GM19395 (cell line): ENCODE data around the gene CYP4B1.
"Not testable (repeated sequence)": the region's sequence is repeated elsewhere in the genome, so short reads cannot be mapped to it uniquely, and the experiment has no call there.

Source experiments
- ATAC-seq: cut with Tn5 transposase; IDR thresholded peaks from one replicate; pipeline ENCODE4 v1.9.1; 2021; ENCODE audit warnings: mild to moderate bottlenecking, moderate library complexity; ENCODE audit not compliant: unreplicated experiment

CYP4B1 gene

DNA sequence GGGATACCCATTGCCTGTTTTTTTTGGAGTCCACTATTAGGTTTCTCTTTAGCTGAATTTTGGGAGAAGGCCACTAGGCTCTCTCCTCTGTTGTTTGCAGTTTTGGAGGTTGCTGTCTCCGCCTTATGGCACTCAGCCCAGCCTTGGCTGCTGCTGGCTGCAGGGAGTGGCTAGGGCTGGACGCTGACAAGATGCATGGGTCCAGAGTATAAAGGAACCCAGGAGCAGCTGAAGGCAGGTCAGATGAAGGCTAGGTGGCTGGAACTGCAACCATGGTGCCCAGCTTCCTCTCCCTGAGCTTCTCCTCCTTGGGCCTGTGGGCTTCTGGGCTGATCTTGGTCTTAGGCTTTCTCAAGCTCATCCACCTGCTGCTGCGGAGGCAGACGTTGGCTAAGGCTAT, at the start of gene CYP4B1:
Gene CYP4B1 (plus strand): TSS at position 237 of the 400 bp plus-strand sequence. CDS start 36 bp downstream, at position 273.
- no peak for ATAC-seq

DNA sequence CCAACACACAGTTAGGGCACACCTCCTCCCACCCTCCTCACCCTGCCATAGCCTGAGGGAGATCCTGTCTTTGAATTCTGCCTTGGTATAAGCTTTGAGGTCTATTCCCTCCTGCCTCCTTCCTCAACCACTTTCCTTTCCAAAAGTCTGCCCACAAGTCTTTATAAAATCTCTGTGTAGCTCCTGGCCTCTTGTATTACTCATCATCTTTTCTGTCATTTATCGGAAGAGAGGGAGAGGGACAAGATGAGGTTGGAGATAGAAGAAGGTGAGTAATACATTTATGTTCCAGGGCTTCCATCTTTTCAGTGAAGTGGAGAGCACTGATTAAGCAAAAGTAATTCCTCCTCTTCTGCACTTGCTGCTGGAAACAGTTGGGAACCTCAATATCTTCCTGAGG, 49.4 kb upstream of the CYP4B1 start:
- no peak for ATAC-seq

DNA sequence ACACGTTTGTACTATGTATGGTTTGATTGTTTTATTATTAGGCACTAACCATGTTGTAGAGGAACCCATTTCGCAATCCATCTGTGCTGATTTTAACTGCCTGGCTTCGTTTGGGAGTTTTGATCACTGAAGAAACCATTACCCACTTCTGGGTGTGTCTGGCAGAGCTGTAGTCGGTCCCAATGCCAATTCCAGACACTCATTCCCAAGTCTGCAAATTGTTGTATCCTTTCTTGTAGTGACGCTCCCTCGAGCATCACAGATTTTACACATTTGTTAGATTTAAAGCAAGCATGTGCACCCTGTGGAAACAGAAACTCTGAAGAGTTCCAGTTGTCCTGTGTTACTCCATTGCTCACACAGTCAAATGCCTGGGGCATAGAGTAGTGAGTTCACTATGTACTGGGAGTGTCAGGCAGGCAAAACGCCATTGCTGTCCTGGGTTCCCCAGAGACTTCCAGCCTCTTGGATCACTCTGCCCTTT, 48.9 kb upstream of the CYP4B1 start:
- ATAC-seq, result no peak

DNA sequence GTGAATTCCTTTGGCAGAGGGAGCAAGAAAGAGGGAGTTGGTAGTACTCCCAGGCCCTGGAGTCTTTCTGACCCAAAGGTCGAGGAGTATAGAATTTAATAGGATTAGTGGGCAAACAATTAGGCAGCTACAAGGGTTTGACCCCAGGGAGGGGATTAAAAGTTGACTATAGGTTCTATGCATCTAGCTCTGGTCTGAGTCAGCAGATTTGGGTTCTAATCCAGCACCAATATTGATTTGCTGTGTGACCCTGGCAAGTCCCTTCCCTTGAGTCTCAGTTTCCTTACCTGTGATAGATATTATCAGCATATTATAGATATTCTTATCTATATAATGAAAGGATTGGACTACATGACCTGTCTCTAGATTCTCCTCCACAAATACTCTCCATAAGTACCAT, 44.9 kb upstream of the CYP4B1 start:
- ATAC-seq, result no peak

DNA sequence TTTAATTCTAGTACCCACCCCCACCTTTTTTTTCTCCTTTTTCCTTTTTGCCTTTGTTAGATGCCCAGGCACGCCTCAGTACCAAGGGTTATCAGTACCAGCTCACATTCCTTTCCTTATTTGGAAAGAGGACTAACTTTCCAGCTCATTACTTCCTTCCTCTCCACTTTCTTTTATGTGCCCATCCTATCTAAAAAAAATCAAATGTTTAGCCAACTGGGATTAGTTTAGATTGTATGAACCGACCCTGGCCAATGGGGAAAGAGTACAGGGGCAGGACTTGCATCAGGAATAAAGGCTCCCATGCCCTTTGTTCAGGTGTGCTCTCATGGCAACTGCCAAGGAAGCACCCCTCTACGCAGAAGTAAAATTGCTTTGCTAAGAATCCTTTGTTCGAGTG, 44.1 kb upstream of the CYP4B1 start:
- not testable (repeated sequence) for ATAC-seq

DNA sequence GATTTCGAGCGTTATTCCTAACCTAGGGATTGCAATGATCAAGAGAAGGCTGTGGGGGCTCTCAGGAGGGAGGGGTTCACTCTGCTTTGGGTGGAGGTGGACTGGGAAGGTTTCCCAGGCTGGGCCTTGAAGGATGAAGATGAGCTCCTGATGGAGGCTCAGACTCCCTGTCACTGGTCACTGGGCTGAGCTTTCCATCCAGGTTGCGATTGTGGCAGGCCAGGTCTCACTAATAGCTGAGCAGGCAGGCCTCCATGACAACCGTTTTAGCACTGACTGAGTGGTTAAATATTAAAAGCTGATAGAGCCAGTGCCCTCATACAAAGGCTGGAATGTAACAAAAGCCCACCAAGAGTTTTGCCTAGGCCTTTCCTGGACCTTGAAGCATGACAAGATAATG, 43.7 kb upstream of the CYP4B1 start:
- ATAC-seq, result no peak

DNA sequence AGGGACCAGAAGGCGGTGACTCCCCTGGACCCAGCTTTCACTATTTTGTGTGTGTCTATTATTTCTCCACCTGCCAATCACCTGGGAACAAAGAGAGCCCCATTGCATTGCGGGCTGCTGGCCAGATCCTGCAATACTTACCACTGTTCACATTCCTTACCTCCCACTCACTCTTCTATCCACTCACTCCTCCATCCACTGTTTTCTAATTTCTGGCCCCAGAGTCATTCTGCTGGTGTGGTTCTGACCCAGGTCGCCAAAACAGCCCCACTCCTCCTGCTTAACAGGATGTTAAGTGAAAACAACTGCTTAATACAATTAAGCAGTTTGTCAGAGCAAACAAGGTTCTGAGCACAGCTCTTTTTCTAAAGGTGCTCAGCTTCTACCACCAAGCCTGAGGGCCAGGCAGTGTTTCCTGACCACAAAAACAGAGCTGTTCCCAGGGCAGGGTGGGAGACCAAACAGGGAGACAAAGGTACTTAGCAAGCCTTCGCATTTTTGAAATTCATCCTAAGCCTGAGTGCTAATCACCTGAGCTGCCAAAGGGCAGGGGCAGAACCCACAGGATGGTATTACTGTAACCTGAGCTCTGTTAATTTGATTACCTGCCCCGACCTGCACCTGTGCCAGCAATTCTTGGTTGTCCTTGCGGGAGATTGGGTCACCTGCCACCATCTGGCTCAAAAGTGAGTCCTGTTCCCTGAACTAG, 41.4 kb upstream of the CYP4B1 start:
- no peak for ATAC-seq

DNA sequence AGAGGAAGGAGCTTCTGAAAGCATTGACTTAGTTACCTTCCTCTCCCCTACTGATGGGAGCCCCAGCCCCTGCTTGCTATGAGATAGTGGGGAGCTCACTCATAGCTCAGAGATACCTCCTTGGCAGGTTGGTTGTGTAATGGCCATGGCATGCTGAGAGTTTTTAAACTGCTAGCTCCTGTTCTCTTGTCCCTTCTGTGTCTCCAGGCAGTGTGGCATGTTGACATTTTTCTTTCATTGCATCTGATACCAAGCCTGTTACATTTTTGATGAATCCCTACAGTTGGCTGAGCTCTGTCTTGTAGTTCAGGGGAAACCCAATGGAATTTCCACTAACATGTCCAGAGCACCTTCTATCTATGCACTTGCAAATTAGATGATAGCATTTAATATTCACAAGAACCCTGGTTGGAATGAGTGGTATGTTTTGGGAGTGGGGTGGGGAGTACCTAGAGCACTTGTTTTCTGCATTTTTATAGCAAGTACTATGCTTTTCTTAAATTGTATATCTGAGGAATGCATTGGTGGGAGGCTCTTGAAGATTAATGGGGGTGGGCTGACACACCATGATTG, 40.8 kb upstream of the CYP4B1 start:
- ATAC-seq, result no peak

DNA sequence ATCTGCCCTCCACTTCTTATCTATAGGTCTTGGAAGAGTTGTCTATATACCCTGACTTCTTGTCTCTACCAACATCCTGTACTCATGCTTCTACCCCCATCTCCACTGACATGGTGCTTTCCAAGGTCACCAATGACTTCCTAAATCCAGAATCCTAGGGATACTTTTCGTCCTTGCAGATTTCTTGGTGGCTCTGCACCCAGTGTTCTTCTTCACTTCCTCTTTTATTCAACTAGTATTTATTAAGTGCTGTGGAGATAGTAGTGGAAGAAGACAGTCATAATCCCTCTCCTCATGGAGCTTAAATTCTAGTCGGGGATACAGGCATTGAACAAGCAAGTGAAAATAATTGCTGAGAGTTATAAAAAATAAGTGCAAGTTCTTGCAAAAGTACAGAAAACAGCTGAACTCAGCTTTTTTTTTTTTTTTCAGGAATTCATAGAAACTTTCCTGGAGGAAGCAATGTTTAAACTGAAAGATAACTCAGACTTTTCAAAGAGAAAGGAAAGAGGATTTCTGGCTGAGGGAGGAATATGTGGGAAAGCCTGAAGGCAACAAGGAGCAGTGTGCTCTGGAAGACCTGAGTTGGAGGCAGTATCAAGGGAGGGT, 38.2 kb upstream of the CYP4B1 start:
- ATAC-seq, result no peak

DNA sequence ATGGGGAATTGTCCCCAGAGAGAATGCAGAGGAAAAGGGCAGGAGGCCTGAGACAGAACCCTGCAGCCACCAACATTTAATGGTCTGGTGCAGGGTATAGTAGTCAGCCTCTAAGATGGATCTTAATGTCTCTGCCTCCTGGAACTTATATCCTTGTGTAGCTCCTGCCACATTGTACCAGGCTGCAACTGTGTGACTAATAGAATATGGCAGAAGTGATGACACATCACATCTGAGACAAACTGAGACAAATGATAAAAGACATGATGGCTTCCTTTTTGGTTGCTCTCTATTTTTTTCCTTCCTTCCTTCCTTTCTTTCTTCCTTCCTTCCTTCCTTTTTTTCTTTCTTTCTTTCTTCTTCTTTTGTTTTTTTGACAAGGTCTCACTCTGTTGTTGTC, 37.1 kb upstream of the CYP4B1 start:
- no peak for ATAC-seq

DNA sequence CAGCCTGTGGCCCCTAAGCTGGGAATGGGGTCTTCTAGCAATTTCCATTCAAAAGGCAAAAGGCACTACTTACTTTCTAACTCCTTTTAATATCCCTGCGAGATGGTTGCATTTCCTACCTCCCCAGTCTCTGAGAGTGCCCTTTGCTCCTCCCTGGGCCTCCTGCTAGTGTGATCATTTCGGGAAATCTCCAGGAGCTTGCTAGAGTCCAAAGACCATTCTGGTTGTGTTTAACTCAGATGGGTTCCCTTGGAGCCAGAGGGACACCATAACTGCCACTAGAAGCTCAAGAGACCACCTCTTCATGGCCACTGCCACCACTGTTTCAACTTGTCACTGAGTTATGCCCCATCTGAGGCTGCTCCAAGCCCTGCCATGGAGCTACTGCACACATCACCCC, 34.4 kb upstream of the CYP4B1 start:
- no peak for ATAC-seq

DNA sequence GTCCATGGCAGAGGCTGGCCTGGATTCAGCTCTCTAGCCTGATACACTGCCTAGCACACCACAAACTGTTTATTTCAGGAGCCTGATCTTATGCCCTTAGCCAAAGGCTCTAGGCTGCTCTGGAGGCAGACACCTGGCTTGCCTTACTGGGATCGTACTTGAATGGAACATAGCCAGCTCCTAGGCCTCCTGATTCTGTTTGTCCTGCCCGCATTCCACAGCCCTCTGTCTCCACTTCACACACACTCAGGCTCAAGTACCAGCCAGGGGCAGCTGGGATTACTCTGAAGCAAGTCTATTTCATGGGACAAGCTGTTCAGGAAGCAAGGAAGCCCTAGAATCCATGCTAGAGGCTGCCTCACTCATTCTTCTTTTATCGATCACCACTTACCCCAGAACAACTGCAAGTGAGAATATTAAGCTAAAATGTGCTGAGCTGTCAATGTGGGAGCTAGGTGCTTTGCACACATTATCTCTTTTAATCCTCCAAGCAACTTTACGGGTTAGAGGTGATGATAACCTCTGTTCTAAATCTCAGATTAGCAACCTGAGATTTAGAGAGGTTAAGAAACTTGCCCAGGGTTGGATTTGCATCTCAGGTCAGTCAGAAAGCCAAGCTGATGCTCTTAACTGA, 31.1 kb upstream of the CYP4B1 start:
- ATAC-seq, result no peak

DNA sequence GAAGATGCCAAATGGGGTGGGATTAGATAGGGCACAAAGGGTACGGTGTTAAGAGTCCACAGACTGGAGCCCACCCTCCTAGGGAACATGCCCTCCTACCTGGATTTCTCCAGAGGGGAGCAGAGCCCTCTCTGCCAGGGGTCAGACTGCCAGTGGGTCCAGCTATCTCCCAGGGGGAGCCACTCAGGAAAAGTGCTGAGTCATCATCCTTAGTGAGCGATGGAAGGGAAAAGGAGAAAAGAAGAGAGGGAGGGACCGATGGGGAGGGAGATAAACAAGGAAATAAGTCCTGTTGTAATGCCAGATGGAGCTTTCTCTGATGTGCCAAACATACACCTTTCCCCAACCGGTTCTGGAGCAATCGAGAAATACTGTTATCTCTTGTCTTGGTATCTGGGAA, 30.4 kb upstream of the CYP4B1 start:
- ATAC-seq, result no peak

DNA sequence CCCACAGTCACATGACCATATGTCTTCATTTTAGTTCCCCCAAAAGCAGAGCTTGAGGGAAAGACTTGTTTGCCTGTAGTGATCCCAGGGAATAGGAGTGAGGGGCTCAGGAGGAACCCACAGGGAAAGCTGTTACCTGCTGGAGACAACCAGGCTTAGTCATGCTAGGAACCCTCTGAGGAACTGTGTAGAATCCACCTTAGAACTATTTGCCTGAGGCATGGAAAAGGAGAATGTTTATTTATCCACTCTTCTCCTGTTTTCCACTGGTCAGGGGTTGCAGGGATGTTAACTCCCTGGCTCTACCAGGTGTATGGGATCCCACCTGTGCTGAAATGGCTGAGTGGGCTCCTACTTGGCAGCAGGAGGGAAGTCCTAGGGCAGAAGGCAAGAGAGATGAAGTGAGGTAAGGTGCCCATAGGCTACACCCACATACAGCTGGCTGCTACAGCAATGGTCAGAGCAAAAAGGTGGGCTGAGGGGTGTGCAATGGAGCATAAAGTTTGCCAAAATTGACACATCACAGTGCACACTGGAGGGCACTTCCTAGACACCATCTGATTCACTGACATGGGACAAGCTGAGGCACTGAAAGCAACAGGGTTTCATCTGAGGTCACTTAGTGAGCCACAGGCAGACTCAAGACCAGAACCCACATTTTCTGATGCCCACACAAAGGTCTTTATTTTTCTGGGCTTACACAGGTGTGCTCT, 29.7 kb upstream of the CYP4B1 start:
- ATAC-seq, result no peak

DNA sequence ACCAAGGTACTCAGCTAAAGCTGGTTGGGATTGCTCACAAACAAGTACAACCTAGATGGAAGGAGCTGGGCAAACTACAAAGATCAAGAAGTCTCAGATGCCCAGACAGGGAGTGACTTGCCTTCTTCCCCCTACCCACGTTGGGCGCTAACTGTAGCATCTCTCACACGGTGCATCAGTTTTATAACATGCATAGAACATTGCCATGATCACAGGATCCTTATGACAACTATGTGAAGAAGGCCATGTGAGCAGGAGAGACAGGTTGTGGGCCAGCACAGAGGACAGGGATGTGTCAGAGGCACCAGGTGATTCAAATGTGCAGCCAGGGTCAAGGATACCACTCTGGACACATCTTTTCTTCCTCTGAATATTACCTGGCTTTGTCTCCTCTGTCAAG, 28.3 kb upstream of the CYP4B1 start:
- no peak for ATAC-seq

DNA sequence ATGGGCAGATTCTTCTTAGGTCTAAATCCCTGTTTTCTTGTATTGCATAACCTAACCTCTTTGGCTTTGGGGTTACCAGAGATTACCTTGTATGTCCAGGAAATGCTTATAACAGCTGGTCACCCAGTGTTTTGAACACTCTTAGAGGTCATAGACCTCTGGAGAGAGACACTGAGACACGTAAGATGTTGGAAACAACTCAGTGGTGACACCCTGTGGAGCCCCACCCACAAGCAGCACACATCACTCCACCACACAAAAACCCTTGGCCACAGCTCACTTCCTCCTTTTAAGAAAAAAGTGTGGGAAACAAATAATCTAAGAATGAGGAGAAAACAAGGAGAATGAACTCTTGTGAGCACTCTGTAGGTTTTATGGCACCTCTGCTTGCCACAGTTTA, 26.3 kb upstream of the CYP4B1 start:
- ATAC-seq, result no peak

DNA sequence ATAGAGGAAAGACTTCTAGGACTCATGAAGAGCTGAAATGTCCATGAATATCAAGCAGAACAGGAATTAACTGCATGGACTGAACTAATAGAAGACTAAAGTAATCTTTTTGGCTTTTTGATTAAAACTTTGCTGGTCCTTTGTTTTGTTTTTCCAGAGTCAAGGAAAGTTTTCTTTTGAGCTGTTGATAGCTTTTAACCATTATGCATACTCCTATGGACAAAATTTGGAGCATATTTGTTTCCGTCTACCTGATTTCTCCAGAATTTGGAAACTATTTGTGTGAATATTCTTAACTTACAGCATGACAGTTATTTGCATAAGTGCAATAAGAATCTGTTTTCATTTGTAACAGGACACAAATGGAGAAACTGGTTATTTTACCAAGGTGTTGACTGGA, 24.5 kb upstream of the CYP4B1 start:
- no peak for ATAC-seq

DNA sequence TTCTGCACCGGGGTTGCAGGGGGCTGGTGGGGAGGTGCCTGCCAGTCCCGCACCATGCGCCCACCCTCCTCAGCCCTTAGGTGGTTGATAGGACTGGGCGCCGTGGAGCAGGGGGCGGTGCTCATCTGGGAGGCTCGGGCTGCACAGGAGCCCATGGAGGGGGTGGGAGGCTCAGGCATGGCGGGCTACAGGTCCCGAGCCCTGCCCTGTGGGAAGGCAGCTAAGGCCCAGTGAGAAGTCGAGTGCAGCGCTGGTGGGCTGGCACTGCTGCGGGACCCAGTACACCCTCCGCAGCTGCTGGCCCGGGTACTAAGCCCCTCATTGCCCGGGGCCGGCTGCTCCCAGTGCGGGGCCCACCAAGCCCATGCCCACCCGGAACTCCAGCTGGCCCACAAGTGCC, 20.4 kb upstream of the CYP4B1 start:
- ATAC-seq, result not testable (repeated sequence)

DNA sequence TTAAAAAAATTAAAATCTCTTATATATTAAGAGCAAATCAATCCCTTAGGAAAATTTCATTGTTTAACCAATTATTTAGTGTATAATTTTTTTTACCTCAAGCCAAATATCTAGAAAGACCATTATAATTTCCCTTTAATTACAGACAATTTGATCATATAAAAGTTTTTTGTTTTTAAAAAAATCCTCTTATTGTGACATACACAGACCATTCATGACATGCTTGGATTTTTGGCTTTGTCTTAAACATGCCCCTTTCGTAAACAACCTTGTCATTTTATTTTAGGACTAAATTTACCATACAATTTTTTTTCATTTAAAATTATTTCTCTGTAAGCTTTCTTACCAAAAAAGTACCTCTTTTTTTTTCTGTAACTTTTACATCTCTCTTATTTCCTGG, 14.2 kb upstream of the CYP4B1 start:
- no peak for ATAC-seq

DNA sequence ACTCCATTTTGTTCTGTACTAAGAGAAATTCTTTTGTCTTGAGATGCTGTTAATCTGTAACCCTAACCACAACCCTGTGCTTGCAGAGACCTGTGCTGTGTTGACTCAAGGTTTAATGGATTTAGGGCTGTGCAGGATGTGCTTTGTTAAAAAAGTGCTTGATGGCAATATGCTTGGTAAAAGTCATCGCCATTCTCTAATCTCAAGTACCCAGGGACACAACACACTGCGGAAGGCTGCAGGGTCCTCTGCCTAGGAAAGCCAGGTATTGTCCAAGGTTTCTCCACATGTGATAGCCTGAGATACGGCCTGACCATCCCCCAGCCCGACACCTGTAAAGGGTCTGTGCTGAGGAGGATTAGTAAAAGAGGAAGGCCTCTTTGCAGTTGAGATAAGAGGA, 10.2 kb upstream of the CYP4B1 start:
- ATAC-seq, result not testable (repeated sequence)

DNA sequence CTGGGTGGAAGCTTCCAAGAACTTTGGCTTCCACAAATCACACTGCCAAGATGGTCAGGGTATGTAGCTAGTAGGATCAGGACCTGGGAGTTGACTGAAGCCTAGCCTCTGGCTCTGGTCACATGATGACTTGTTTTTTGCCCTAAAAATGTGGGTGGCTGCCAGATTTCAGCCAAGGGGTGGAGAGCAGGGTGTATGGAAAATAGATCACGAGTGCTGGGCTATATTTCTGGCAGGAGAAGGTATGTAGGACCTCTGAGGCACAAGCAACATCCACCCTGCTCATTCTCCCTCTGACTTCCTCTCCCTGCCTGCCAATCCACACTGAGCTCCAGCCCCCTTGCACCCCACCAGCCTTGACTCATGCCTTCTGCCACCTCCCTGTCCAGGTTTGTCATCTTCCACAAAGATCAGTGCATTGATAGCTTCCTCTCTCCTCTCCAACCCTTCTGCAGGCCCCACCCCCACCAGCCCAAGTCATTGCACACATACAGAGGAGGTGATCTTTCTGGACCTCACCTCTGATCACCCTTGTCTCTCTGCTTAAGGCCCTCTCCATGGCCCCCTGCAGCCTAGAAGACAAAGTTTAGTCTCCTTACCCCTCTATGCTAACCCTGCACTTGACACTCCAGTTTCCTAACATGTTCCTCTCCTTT, 8.3 kb upstream of the CYP4B1 start:
- no peak for ATAC-seq
